ENCODE data around the gene PLXNA2. TPM values are rescaled to one million over a fixed set of nuclear protein-coding genes. Genes with fewer than 3 reads are reported as not detected.

Gene PLXNA2
- total RNA-seq, 2 experiments from 2014 or later: 0.23 TPM; not detected in 1

DNA sequence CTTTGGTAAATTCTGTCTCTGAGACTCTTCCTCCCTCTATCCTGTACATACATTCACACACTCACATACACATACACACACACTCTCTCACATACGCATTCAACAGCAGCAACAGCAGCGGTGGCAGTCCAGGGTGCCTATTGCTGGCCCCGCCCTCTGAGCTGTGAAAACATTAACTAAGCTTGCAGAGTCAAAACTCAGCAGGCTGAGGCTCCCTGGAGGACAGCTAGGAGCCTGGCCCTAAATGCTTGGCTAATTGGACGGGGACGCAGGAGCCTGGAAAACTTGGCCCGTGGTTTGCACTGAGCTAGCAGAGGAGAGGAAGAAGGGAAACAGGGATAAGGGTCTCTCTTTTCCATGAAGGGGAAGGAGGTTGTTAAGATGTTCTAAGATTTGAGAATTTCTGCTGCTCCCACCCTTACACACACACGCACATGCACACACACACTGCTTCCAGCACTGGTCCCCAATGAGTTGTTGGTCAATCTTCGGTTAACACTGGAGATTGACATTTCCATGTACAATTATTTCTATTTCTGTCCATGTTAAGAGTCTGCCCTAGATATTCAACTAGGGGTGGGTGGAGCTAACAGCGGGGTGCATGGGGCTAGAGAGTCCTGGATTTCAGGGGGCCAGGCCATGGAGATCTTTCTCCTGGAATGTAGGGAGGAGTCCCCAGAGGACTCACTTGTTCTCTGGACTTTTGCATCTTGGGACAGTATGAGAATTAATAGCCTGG, 94.2 kb downstream of the PLXNA2 start:
- no peak for DNase-seq (ENCODE audit: low spot score)
- Histone ChIP-seq H3K27ac (ENCODE audit: low read depth, low read length, poor library complexity, severe bottlenecking) (no peak overlapping the region), H3K4me3 (ENCODE audit: low read depth, low read length, poor library complexity, severe bottlenecking) (no peak overlapping the region), H3K79me2 (ENCODE audit: insufficient read depth, low read depth, low read length) (no peaks in the 10 kb centered on the region), H3K9me2 (ENCODE audit: insufficient read depth, low read length) (no peaks in the 10 kb centered on the region), H3K4me2 (ENCODE audit: low read length) (no peak overlapping the region), H4K20me1 (ENCODE audit: insufficient read depth, low read length) (no peaks in the 10 kb centered on the region), H2AFZ (ENCODE audit: low read length) (no peak overlapping the region), H3K9me3 (ENCODE audit: low read length) (no peaks in the 10 kb centered on the region), H3K4me1 (ENCODE audit: insufficient read depth, low read length, poor library complexity, severe bottlenecking) (no peaks in the 10 kb centered on the region), H3K36me3 (ENCODE audit: insufficient read depth, low read length) (no peaks in the 10 kb centered on the region)
- BruUV-seq (replicated peaks): no TSS peak
- ChIA-PET POLR2A (interaction anchor here (1.0 kb wide), 1 partner anchor 74 kb away, joined by 3 read pairs; no protein-coding TSS in a partner anchor), CTCF (ENCODE audit: unreplicated experiment) (no interaction called here)
- TF ChIP-seq EZH2phosphoT487 (IDR thresholded peaks at IDR 0.05; ENCODE audit: borderline replicate concordance, low read depth, low read length) (no peak), CTCF (conservative IDR thresholded peaks at IDR 0.05; ENCODE audit: low read length) (no peak)
- intact Hi-C loops (cut with micrococcal nuclease; ENCODE audit: unreplicated experiment): no loop called here

DNA sequence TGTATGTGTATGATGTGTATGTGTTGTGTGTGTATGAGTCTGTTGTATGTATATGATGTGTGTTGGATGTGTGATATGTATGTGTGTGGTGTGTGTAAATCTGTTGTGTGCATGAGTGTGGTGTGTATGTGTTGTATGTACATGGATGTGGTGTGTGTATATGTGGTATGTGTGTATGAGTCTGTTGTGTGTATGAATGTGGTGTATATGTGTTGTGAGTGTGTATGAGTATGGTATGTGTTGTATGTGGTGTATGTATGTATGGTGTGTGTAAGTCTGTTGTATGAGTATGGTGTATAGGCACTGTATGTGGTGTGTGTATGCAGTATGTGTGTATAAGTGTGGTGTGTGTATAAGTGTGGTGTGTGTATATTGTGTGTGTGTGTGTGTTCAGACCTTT, 95.0 kb downstream of the PLXNA2 start:
- H3K4me1 ChIP-seq (ENCODE audit: insufficient read depth, low read length, poor library complexity, severe bottlenecking): no peaks in the 10 kb centered on the region
- no peak for TF ChIP-seq EZH2phosphoT487 (IDR thresholded peaks at IDR 0.05; ENCODE audit: borderline replicate concordance, low read depth, low read length)
- no peak for TF ChIP-seq CTCF (conservative IDR thresholded peaks at IDR 0.05; ENCODE audit: low read length)
- CTCF ChIA-PET (ENCODE audit: unreplicated experiment): no interaction called here
- no peak for DNase-seq (ENCODE audit: low spot score)
- H3K4me3 ChIP-seq (ENCODE audit: low read depth, low read length, poor library complexity, severe bottlenecking): no peak overlapping the region
- no peaks in the 10 kb centered on the region for H3K36me3 ChIP-seq (ENCODE audit: insufficient read depth, low read length)
- no peak overlapping the region for H3K27ac ChIP-seq (ENCODE audit: low read depth, low read length, poor library complexity, severe bottlenecking)
- H3K9me3 ChIP-seq (ENCODE audit: low read length): no peaks in the 10 kb centered on the region
- intact Hi-C loops (cut with micrococcal nuclease; ENCODE audit: unreplicated experiment): no loop called here
- no TSS peak for BruUV-seq (replicated peaks)
- H2AFZ ChIP-seq (ENCODE audit: low read length): no peak overlapping the region
- no peak overlapping the region for H3K4me2 ChIP-seq (ENCODE audit: low read length)
- H4K20me1 ChIP-seq (ENCODE audit: insufficient read depth, low read length): no peaks in the 10 kb centered on the region
- POLR2A ChIA-PET: no interaction called here
- no peaks in the 10 kb centered on the region for H3K79me2 ChIP-seq (ENCODE audit: insufficient read depth, low read depth, low read length)
- no peaks in the 10 kb centered on the region for H3K9me2 ChIP-seq (ENCODE audit: insufficient read depth, low read length)

DNA sequence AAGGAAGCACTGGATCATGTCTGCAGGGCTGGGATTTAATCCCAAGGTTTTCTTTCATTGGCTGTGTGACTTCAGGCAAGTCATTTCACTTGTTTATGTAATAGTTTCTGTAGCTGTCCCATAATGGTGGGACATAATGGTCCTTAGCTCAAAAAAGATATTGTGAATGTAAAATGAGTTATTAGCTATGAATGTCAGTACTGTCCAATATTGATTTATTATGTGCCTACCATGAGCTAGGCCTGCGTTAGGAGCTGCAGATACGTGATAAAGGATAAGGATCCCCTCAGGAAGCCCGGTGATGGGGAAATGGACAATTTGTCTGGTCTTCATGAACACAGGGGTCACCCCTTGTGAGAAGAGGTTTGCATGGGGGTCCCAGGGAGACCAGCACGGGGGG, 95.8 kb downstream of the PLXNA2 start:
- CTCF ChIA-PET (ENCODE audit: unreplicated experiment): no interaction called here
- no peak for TF ChIP-seq CTCF (conservative IDR thresholded peaks at IDR 0.05; ENCODE audit: low read length)
- TF ChIP-seq EZH2phosphoT487 (IDR thresholded peaks at IDR 0.05; ENCODE audit: borderline replicate concordance, low read depth, low read length): no peak

More for the DNA sequence above, 95.8 kb downstream of the PLXNA2 start:
- Histone ChIP-seq H3K36me3 (ENCODE audit: insufficient read depth, low read length) (no peaks in the 10 kb centered on the region), H3K4me1 (ENCODE audit: insufficient read depth, low read length, poor library complexity, severe bottlenecking) (no peaks in the 10 kb centered on the region), H3K9me2 (ENCODE audit: insufficient read depth, low read length) (no peaks in the 10 kb centered on the region), H3K4me2 (ENCODE audit: low read length) (no peak overlapping the region), H2AFZ (ENCODE audit: low read length) (no peak overlapping the region), H3K4me3 (ENCODE audit: low read depth, low read length, poor library complexity, severe bottlenecking) (no peak overlapping the region), H4K20me1 (ENCODE audit: insufficient read depth, low read length) (no peaks in the 10 kb centered on the region), H3K9me3 (ENCODE audit: low read length) (no peaks in the 10 kb centered on the region), H3K27ac (ENCODE audit: low read depth, low read length, poor library complexity, severe bottlenecking) (no peak overlapping the region), H3K79me2 (ENCODE audit: insufficient read depth, low read depth, low read length) (no peaks in the 10 kb centered on the region)
- BruUV-seq (replicated peaks): no TSS peak
- DNase-seq (ENCODE audit: low spot score): no peak
- POLR2A ChIA-PET: interaction anchor here (1.0 kb wide), 1 partner anchor 17 kb away, joined by 5 read pairs; no protein-coding TSS in a partner anchor
- intact Hi-C loops (cut with micrococcal nuclease; ENCODE audit: unreplicated experiment): no loop called here

Measured in OCI-LY7 (cell line).